CD14-positive monocyte (primary cell): ENCODE data around the gene LDB3. TPM values are rescaled to one million over a fixed set of nuclear protein-coding genes. Genes with fewer than 3 reads are reported as not detected.

Experiments
- DNase-seq, 3 donors: peaks; one replicate each; pipeline ENCODE4 v3.0.0-alpha.2; 2011 to 2022
- H2AFZ ChIP-seq: 2 replicates; pipeline ENCODE4 v1.6.0; 2012; ENCODE audit warnings: mild to moderate bottlenecking, low read depth, low read length, inconsistent platforms; ENCODE audit not compliant: insufficient read depth, poor library complexity, severe bottlenecking
- H3K27ac ChIP-seq, 2 donors: 1 replicate in 1 of 2; 2 replicates in 1 of 2; pipeline ENCODE4 v1.5.1; 2012 to 2013; ENCODE audit warnings: low read length in 2 of 2, control low read depth in 1 of 2, inconsistent platforms in 1 of 2, low read depth in 1 of 2, mild to moderate bottlenecking in 1 of 2
- H3K27me3 ChIP-seq, 2 donors: one replicate each; pipeline versions ENCODE4 v1.6.0 to v1.6.1; 2011 to 2013; ENCODE audit warnings: low read length in 2 of 2; ENCODE audit not compliant: control insufficient read depth in 2 of 2, insufficient read depth in 2 of 2
- H3K36me3 ChIP-seq, 2 donors: replicated peaks in 1 of 2; 1 replicate in 1 of 2; 2 replicates in 1 of 2; pipeline versions ENCODE4 v1.5.1 to v1.6.1; 2012 to 2013; ENCODE audit warnings: low read length in 2 of 2, control low read depth in 1 of 2, inconsistent platforms in 1 of 2, mild to moderate bottlenecking in 1 of 2; ENCODE audit not compliant: insufficient read depth in 2 of 2, control insufficient read depth in 1 of 2
- H3K4me1 ChIP-seq, 2 donors: 1 replicate in 1 of 2; 2 replicates in 1 of 2; pipeline versions ENCODE4 v1.5.1 to v1.6.1; 2012 to 2013; ENCODE audit warnings: low read length in 2 of 2, control low read depth in 1 of 2, inconsistent platforms in 1 of 2, mild to moderate bottlenecking in 1 of 2, moderate library complexity in 1 of 2; ENCODE audit not compliant: insufficient read depth in 2 of 2, control insufficient read depth in 1 of 2
- H3K4me2 ChIP-seq: replicated peaks from 2 replicates; pipeline ENCODE3; 2012; ENCODE audit warnings: low read length, moderate library complexity, mild to moderate bottlenecking; ENCODE audit not compliant: poor library complexity, severe bottlenecking; ENCODE audit errors: extremely low read depth
- H3K4me3 ChIP-seq, 3 experiments: fragments of 200-600 bp in 1 of 3; sonication (generic) in 1 of 3; replicated peaks in 1 of 3; 1 replicate in 2 of 3; 2 replicates in 1 of 3; pipeline ENCODE4 v1.5.1; 2011 to 2013; ENCODE audit warnings: low read length in 3 of 3, mild to moderate bottlenecking in 3 of 3, control low read depth in 2 of 3, low read depth in 2 of 3, inconsistent platforms in 1 of 3, moderate library complexity in 1 of 3
- H3K79me2 ChIP-seq: 2 replicates; pipeline ENCODE4 v1.6.0; 2012; ENCODE audit warnings: mild to moderate bottlenecking, control low read depth, inconsistent platforms, low read length, moderate library complexity; ENCODE audit not compliant: insufficient read depth
- H3K9ac ChIP-seq: 2 replicates; pipeline ENCODE4 v1.6.0; 2017; ENCODE audit warnings: low read length, mild to moderate bottlenecking; ENCODE audit not compliant: insufficient read depth, poor library complexity, severe bottlenecking
- H3K9me3 ChIP-seq, 2 donors: replicated peaks in 1 of 2; 1 replicate in 1 of 2; 2 replicates in 1 of 2; pipeline versions ENCODE4 v1.5.1 to v1.6.1; 2012 to 2013; ENCODE audit warnings: low read length in 2 of 2, control low read depth in 1 of 2; ENCODE audit not compliant: control insufficient read depth in 1 of 2, insufficient read depth in 1 of 2
- H4K20me1 ChIP-seq: 2 replicates; pipeline ENCODE4 v1.6.0; 2012; ENCODE audit warnings: mild to moderate bottlenecking, low read length, control low read depth, moderate library complexity; ENCODE audit not compliant: insufficient read depth
- H3K27ac Mint-ChIP-seq, 7 donors: one replicate each; pipeline ENCODE4 v1.8.0; 2020; ENCODE audit warnings: mild to moderate bottlenecking in 7 of 7, mixed read lengths in 7 of 7, moderate library complexity in 6 of 7, inconsistent platforms in 2 of 7
- H3K27me3 Mint-ChIP-seq, 3 donors: one replicate each; pipeline ENCODE4 v1.8.0; 2021 to 2022; ENCODE audit warnings: low read depth in 3 of 3, mild to moderate bottlenecking in 3 of 3, mixed read lengths in 3 of 3, moderate library complexity in 3 of 3, inconsistent platforms in 1 of 3
- H3K36me3 Mint-ChIP-seq, 2 donors: one replicate each; pipeline ENCODE4 v1.8.0; 2020; ENCODE audit warnings: mixed read lengths in 2 of 2, inconsistent platforms in 1 of 2, mild to moderate bottlenecking in 1 of 2
- H3K4me1 Mint-ChIP-seq: one replicate; pipeline ENCODE4 v1.8.0; 2020; ENCODE audit warnings: mild to moderate bottlenecking, mixed read lengths
- H3K4me3 Mint-ChIP-seq, 2 donors: one replicate each; pipeline ENCODE4 v1.8.0; 2020; ENCODE audit warnings: mild to moderate bottlenecking in 2 of 2, mixed read lengths in 2 of 2, moderate library complexity in 1 of 2
- H3K9me3 Mint-ChIP-seq, 7 donors: one replicate each; pipeline ENCODE4 v1.8.0; 2020 to 2022; ENCODE audit warnings: mixed read lengths in 7 of 7, mild to moderate bottlenecking in 6 of 7, moderate library complexity in 6 of 7, inconsistent platforms in 2 of 7
- CTCF ChIP-seq: fragments of 200-600 bp; IDR thresholded peaks from one replicate; pipeline ENCODE4 v1.8.0; 2022; ENCODE audit warnings: antibody characterized with exemption, mild to moderate bottlenecking
- WGBS: methylation state at CpG from one replicate; pipeline ENCODE4 v1.1.5; 2013; ENCODE audit warnings: missing lambda C conversion rate; ENCODE audit not compliant: insufficient coverage; 5-methylcytosine and 5-hydroxymethylcytosine counted together
- intact Hi-C, 2 donors: fragments of 100-400 bp; cut with micrococcal nuclease; formaldehyde crosslinking; loops; one replicate each; pipeline versions ENCODE4 v1.15.0 to v1.15.1; 2023
- polyA plus RNA-seq, 3 donors: library from polyadenylated mRNA; depleted of rRNA in 1 of 3; unstranded in 2 of 3; stranded (reverse) in 1 of 3; fragments of 300-500 nt in 2 of 3; fragments of >200 nt in 1 of 3; fragmentation: Illumina TruSeq in 2 of 3; gene quantifications; 1 replicate in 2 of 3; 2 replicates in 1 of 3; pipeline ENCODE4 v1.2.3, GENCODE V29; 2012 to 2021

The LDB3 gene
- polyA plus RNA-seq, 3 donors: not detected

GRCh38 chr10:86699991-86700840 is 31.9 kb downstream of the LDB3 start:
- H2AFZ ChIP-seq: no peak overlapping the region
- no peak overlapping the region for H3K4me3 ChIP-seq
- H3K27me3 ChIP-seq: peaks cover 0 to 3% of the 10 kb centered on the region in 2 donors
- no peaks in the 10 kb centered on the region for H3K9me3 Mint-ChIP-seq
- H3K36me3 Mint-ChIP-seq: no peaks in the 10 kb centered on the region
- no peaks in the 10 kb centered on the region for H3K4me1 Mint-ChIP-seq
- DNase-seq: no peak
- intact Hi-C loops: no loop called here
- H3K4me2 ChIP-seq: no peak overlapping the region
- no peak overlapping the region for H3K27ac ChIP-seq
- H4K20me1 ChIP-seq: no peaks in the 10 kb centered on the region
- no peak overlapping the region for H3K27ac Mint-ChIP-seq
- no peak for TF ChIP-seq CTCF
- no peaks in the 10 kb centered on the region for H3K36me3 ChIP-seq
- no peaks in the 10 kb centered on the region for H3K4me1 ChIP-seq
- no peaks in the 10 kb centered on the region for H3K79me2 ChIP-seq
- WGBS: 92% methylated on average over 9 of the region's 9 CpGs
- no peak overlapping the region for H3K9ac ChIP-seq
- no peaks in the 10 kb centered on the region for H3K9me3 ChIP-seq
- no peak overlapping the region for H3K4me3 Mint-ChIP-seq
- peaks cover 4 to 8% (median 6%) of the 10 kb centered on the region in 3 donors for H3K27me3 Mint-ChIP-seq

- no peak overlapping the region for H3K4me2 ChIP-seq
- H3K79me2 ChIP-seq: no peaks in the 10 kb centered on the region
- H3K9ac ChIP-seq: no peak overlapping the region
- WGBS: 91% methylated on average over 10 of the region's 12 CpGs
- no peak overlapping the region for H3K4me3 ChIP-seq
- no peaks in the 10 kb centered on the region for H3K27me3 ChIP-seq
- no peaks in the 10 kb centered on the region for H3K36me3 ChIP-seq
- H3K9me3 ChIP-seq: no peaks in the 10 kb centered on the region
- Mint-ChIP-seq H3K27ac (no peak overlapping the region), H3K4me3 (no peak overlapping the region), H3K4me1 (no peaks in the 10 kb centered on the region), H3K36me3 (no peaks in the 10 kb centered on the region), H3K9me3 (no peaks in the 10 kb centered on the region), H3K27me3 (peaks cover 3 to 5% (median 3%) of the 10 kb centered on the region in 3 donors)
- H4K20me1 ChIP-seq: no peaks in the 10 kb centered on the region
- no peaks in the 10 kb centered on the region for H3K4me1 ChIP-seq
- intact Hi-C loops: no loop called here
- no peak overlapping the region for H3K27ac ChIP-seq
- no peak for TF ChIP-seq CTCF
- no peak overlapping the region for H2AFZ ChIP-seq
- DNase-seq: no peak
Measured at GRCh38 chr10:86700851-86701617, 32.7 kb downstream of the LDB3 start.
